GM21367 (cell line): ENCODE measurements around the gene GIT1.

Experiments used
- ATAC-seq: cut with Tn5 transposase; IDR thresholded peaks from one replicate; pipeline ENCODE4 v1.9.1; 2021; ENCODE audit not compliant: unreplicated experiment

Gene GIT1

GRCh38 chr17:29524692-29525091, 64.8 kb downstream of the GIT1 start:
- ATAC-seq, result no peak
